ENCODE measurements around the gene ZNRF2. TPM values are rescaled to one million over a fixed set of nuclear protein-coding genes. Genes with fewer than 3 reads are reported as not detected.
A peak's percentile ranks its signal among the peaks of the same experiment; 100 is the strongest.

ZNRF2 gene
- total RNA-seq, 4 donors from 2014 or later, result 19.6 to 26.3 (median 22.5) TPM

- DNase-seq, result no peak
- H3K27me3 ChIP-seq, result no peaks in the 10 kb centered on the region
- H3K36me3 ChIP-seq, result no peaks in the 10 kb centered on the region
- no peak overlapping the region for H3K4me3 ChIP-seq
- H3K9me3 ChIP-seq, result no peaks in the 10 kb centered on the region
- intact Hi-C loops (cut with DNase I), result no loop called here
- 86 to 95% methylated on average over 3 of the region's 3 CpGs for WGBS, 2 donors
- H3K4me1 ChIP-seq, result peaks cover 0 to 80% (median 10%) of the 10 kb centered on the region in 3 donors
- no peak for TF ChIP-seq POLR2A (IDR thresholded peaks at IDR 0.05)
- TF ChIP-seq, protein P1, sequence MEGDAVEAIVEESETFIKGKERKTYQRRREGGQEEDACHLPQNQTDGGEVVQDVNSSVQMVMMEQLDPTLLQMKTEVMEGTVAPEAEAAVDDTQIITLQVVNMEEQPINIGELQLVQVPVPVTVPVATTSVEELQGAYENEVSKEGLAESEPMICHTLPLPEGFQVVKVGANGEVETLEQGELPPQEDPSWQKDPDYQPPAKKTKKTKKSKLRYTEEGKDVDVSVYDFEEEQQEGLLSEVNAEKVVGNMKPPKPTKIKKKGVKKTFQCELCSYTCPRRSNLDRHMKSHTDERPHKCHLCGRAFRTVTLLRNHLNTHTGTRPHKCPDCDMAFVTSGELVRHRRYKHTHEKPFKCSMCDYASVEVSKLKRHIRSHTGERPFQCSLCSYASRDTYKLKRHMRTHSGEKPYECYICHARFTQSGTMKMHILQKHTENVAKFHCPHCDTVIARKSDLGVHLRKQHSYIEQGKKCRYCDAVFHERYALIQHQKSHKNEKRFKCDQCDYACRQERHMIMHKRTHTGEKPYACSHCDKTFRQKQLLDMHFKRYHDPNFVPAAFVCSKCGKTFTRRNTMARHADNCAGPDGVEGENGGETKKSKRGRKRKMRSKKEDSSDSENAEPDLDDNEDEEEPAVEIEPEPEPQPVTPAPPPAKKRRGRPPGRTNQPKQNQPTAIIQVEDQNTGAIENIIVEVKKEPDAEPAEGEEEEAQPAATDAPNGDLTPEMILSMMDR (IDR thresholded peaks at IDR 0.05), result no peak
- no peak overlapping the region for H3K27ac ChIP-seq
Observed at GRCh38 chr7:30313348-30313747, 29.0 kb downstream of the ZNRF2 start.

GRCh38 chr7:30313793-30314192, 29.4 kb downstream of the ZNRF2 start:
- Histone ChIP-seq H3K4me3 (no peak overlapping the region), H3K9me3 (no peaks in the 10 kb centered on the region), H3K27me3 (no peaks in the 10 kb centered on the region), H3K4me1 (peaks cover 0 to 80% (median 11%) of the 10 kb centered on the region in 3 donors), H3K27ac (no peak overlapping the region), H3K36me3 (no peaks in the 10 kb centered on the region)
- TF ChIP-seq, protein P1 (IDR thresholded peaks at IDR 0.05), result no peak
- no peak for TF ChIP-seq POLR2A (IDR thresholded peaks at IDR 0.05)
- WGBS, 2 donors, result 85 to 93% methylated on average over 5 of the region's 5 CpGs
- no peak for DNase-seq
- intact Hi-C loops (cut with DNase I), result no loop called here

GRCh38 chr7:30315589-30315988, 31.2 kb downstream of the ZNRF2 start:
- Histone ChIP-seq H3K27me3 (no peaks in the 10 kb centered on the region), H3K9me3 (no peaks in the 10 kb centered on the region), H3K4me3 (no peak overlapping the region), H3K36me3 (no peaks in the 10 kb centered on the region), H3K27ac (no peak overlapping the region), H3K4me1 (peaks cover 0 to 77% (median 8%) of the 10 kb centered on the region in 3 donors)
- intact Hi-C loops (cut with DNase I), result no loop called here
- whole genome bisulfite sequencing, 2 donors, result 32 to 64% methylated on average over 2 to 3 of the region's 3 CpGs
- no peak for DNase-seq
- TF ChIP-seq POLR2A (IDR thresholded peaks at IDR 0.05), result no peak
- TF ChIP-seq, protein P1 (IDR thresholded peaks at IDR 0.05), result no peak

DNA sequence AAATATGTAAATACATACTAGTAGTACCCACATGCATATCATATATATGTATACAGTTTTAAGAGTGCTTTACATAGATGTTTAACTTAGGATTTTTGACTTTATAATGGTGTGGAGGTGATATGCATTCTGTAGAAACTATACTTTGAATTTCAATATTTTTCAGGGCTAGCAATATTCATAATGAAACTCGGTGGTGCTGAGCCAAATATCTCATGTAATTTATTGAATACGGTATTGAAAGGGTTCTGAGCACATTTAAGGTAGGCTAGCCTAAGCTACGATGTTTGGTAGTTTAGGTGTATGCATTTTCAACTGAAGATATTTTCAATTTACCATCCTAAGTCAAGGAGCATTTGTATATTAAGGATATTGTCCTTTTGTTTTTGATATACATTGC, 36.0 kb downstream of the ZNRF2 start:
- Histone ChIP-seq H3K4me3 (no peak overlapping the region), H3K9me3 (no peaks in the 10 kb centered on the region), H3K4me1 (peaks cover 10 to 72% (median 16%) of the 10 kb centered on the region in 3 donors), H3K27me3 (no peaks in the 10 kb centered on the region), H3K27ac (peak overlapping the region in 1 of 4 donors; percentile 68), H3K36me3 (peaks cover 0 to 5% (median 0%) of the 10 kb centered on the region in 3 donors)
- WGBS, 2 donors, result 53 to 61% methylated on average over 3 of the region's 3 CpGs
- TF ChIP-seq POLR2A (IDR thresholded peaks at IDR 0.05), result no peak
- TF ChIP-seq, protein P1 (IDR thresholded peaks at IDR 0.05), result no peak
- DNase-seq, result no peak
- intact Hi-C loops (cut with DNase I), result no loop called here

DNA sequence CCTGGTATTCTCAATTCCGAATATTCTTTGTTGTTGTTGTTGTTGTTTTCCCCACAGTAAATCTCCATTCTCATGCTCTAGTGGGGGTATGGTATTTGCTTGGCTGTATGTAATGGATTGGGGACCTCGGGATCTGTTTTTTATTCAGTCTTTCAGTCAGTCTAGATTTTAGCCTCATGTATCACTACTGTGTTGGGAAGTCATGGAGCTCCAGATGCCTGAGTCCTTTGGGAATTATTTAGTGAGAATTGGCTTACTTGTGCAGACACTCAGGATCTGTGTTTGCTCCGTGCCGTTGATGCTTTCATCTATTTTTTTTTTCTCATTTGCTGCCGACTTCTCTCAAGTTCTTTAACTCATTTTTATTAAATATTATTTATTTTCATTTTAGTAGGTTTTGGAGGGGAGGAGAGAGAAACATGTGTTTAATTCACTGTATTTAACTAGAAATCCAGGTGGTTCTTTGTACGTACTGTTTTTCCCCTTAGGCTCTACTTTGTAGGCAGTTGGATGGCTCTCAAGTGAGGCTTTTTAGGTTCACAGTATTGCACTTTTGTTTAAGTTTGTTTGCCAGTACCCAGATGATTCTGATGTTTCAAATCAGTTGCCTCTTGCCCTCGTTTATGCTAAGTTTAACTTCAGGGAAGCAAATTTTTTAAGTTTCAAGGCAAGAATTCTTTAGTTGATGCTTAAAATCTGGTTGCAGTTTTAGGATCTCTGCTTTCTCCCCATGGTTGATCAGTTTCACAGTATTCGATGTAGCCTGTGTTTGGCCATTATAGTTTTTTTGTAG, 36.9 kb downstream of the ZNRF2 start:
- no peak for DNase-seq
- 10 to 18% methylated on average over 8 of the region's 8 CpGs for WGBS, 2 donors
- Histone ChIP-seq H3K36me3 (peaks cover 0 to 9% (median 0%) of the 10 kb centered on the region in 3 donors), H3K4me3 (peak overlapping the region in 2 of 4 donors; percentile 23 to 44), H3K9me3 (no peaks in the 10 kb centered on the region), H3K4me1 (peaks cover 10 to 64% (median 16%) of the 10 kb centered on the region in 3 donors), H3K27ac (peak overlapping the region; percentile 53 to 79 (median 68)), H3K27me3 (no peaks in the 10 kb centered on the region)
- no peak for TF ChIP-seq POLR2A (IDR thresholded peaks at IDR 0.05)
- TF ChIP-seq, protein P1 (IDR thresholded peaks at IDR 0.05), result no peak
- intact Hi-C loops (cut with DNase I), result no loop called here

All from esophagus squamous epithelium (tissue), 5 donors.